PC-9 (cell line): ENCODE data around the gene JTB. TPM values are rescaled to one million over a fixed set of nuclear protein-coding genes. Genes with fewer than 3 reads are reported as not detected.

Experiments used
- BruUV-seq: library from RNA; stranded (reverse); fragments of 400-500 nt; replicated peaks from 2 replicates; lab custom pipeline; 2021; lab: Mats Ljungman, UMichigan
- CTCF ChIA-PET: fragments of 300-600 bp; sonication (Branson Sonifier 250); formaldehyde crosslinking; loops from one replicate; lab custom pipeline; 2022; ENCODE audit warnings: antibody characterized with exemption; lab: Charles Lee
- POLR2A ChIA-PET: fragments of 300-600 bp; sonication (Branson Sonifier 250); formaldehyde crosslinking; loops from one replicate; lab custom pipeline; 2022; ENCODE audit warnings: antibody characterized with exemption; ENCODE audit not compliant: unreplicated experiment; lab: Charles Lee
- DNase-seq, 2 experiments: peaks; one replicate each; pipeline versions ENCODE4 v3.0.0 to v3.0.0-alpha.2; 2015 to 2022; ENCODE audit warnings: mixed read lengths in 1 of 2
- H2AFZ ChIP-seq: fragments of 200-600 bp; sonication (generic); 2 replicates; pipeline ENCODE4 v1.8.1; 2017; ENCODE audit warnings: antibody characterized with exemption
- H3F3A ChIP-seq: fragments of 200-600 bp; sonication (generic); 2 replicates; pipeline ENCODE4 v1.8.1; 2017; ENCODE audit warnings: antibody characterized with exemption, mild to moderate bottlenecking, low read depth; ENCODE audit not compliant: insufficient read depth
- H3K27ac ChIP-seq: fragments of 200-600 bp; sonication (generic); 2 replicates; pipeline ENCODE4 v1.6.1; 2016; ENCODE audit warnings: mixed run types
- H3K27me3 ChIP-seq: fragments of 200-600 bp; sonication (generic); 2 replicates; pipeline ENCODE4 v1.6.1; 2016; ENCODE audit warnings: low read depth, mixed run types; ENCODE audit not compliant: insufficient read depth
- H3K36me3 ChIP-seq: fragments of 200-600 bp; sonication (generic); 2 replicates; pipeline ENCODE4 v1.6.1; 2016; ENCODE audit warnings: low read depth, mixed run types
- H3K4me1 ChIP-seq: fragments of 200-600 bp; sonication (generic); replicated peaks from 2 replicates; pipeline ENCODE4 v1.6.1; 2016; ENCODE audit warnings: mixed run types; ENCODE audit not compliant: insufficient read depth
- H3K4me2 ChIP-seq: fragments of 200-600 bp; sonication (generic); 2 replicates; pipeline ENCODE4 v1.6.1; 2017; ENCODE audit warnings: mixed run types
- H3K4me3 ChIP-seq: fragments of 200-600 bp; sonication (generic); 2 replicates; pipeline ENCODE4 v1.6.1; 2016; ENCODE audit warnings: mixed run types
- H3K79me2 ChIP-seq: fragments of 200-600 bp; sonication (generic); 2 replicates; pipeline ENCODE4 v1.6.1; 2017; ENCODE audit warnings: low read depth, mixed run types
- H3K9me2 ChIP-seq: fragments of 200-600 bp; sonication (generic); 2 replicates; pipeline ENCODE4 v1.8.1; 2017; ENCODE audit warnings: mild to moderate bottlenecking; ENCODE audit not compliant: insufficient read depth
- H3K9me3 ChIP-seq: fragments of 200-600 bp; sonication (generic); 2 replicates; pipeline ENCODE4 v1.8.1; 2016; ENCODE audit warnings: low read depth; ENCODE audit not compliant: insufficient read depth
- H4K20me1 ChIP-seq: fragments of 200-600 bp; sonication (generic); 2 replicates; pipeline ENCODE4 v1.8.1; 2017; ENCODE audit not compliant: insufficient read depth
- CTCF ChIP-seq: fragments of 200-600 bp; sonication (generic); conservative IDR thresholded peaks from 2 replicates; pipeline ENCODE4 v1.6.1; 2017; ENCODE audit warnings: mixed run types, antibody characterized with exemption, mild to moderate bottlenecking, moderate library complexity
- EZH2 ChIP-seq: fragments of 200-600 bp; sonication (generic); IDR thresholded peaks from 2 replicates; pipeline ENCODE4 v1.8.0; 2017; ENCODE audit warnings: antibody characterized with exemption, low read depth
- intact Hi-C: fragments of 100-400 bp; cut with micrococcal nuclease; formaldehyde crosslinking; loops from one replicate; pipeline ENCODE4 v1.10.0; 2022; ENCODE audit not compliant: unreplicated experiment
- total RNA-seq: library from RNA; stranded (reverse); gene quantifications from 2 replicates; pipeline ENCODE4 v1.2.3, GENCODE V29; 2021

JTB gene
- total RNA-seq, 1 experiment from 2014 or later = 106 TPM

GRCh38 chr1:153929426-153929825, 48.0 kb downstream of the JTB start:
- ChIA-PET POLR2A (no interaction called here), CTCF (interaction anchor here (0.5 to 0.7 kb wide), 2 partner anchors 86 to 154 kb away, joined by 3 to 4 read pairs; no protein-coding TSS in a partner anchor)
- no peak overlapping the region for H2AFZ ChIP-seq
- intact Hi-C loops = loop anchor here (10.0 kb wide), 1 partner anchor 125 kb away; no protein-coding TSS in a partner anchor
- peaks cover 4% of the 10 kb centered on the region for H3K4me1 ChIP-seq
- BruUV-seq = no TSS peak
- H3K4me2 ChIP-seq = no peak overlapping the region
- H3F3A ChIP-seq = peaks cover 4% of the 10 kb centered on the region; the same call in 1 of the 2 replicates
- no peak overlapping the region for H3K27ac ChIP-seq
- H3K36me3 ChIP-seq = no peaks in the 10 kb centered on the region
- no peaks in the 10 kb centered on the region for H3K79me2 ChIP-seq
- H3K9me2 ChIP-seq = no peaks in the 10 kb centered on the region
- H3K4me3 ChIP-seq = no peak overlapping the region
- no peaks in the 10 kb centered on the region for H3K9me3 ChIP-seq
- H4K20me1 ChIP-seq = no peaks in the 10 kb centered on the region
- no peaks in the 10 kb centered on the region for H3K27me3 ChIP-seq
- TF ChIP-seq CTCF = no peak
- TF ChIP-seq EZH2 = no peak
- no peak for DNase-seq

- H3K27ac ChIP-seq = no peak overlapping the region
- H3K79me2 ChIP-seq = no peaks in the 10 kb centered on the region
- TF ChIP-seq CTCF (no peak), EZH2 (no peak)
- H3K4me1 ChIP-seq = peaks cover 9% of the 10 kb centered on the region
- H3K27me3 ChIP-seq = no peaks in the 10 kb centered on the region
- H2AFZ ChIP-seq = no peak overlapping the region
- H3K36me3 ChIP-seq = no peaks in the 10 kb centered on the region
- ChIA-PET POLR2A (no interaction called here), CTCF (no interaction called here)
- H3K9me2 ChIP-seq = no peaks in the 10 kb centered on the region
- peaks cover 10% of the 10 kb centered on the region; the same call in 1 of the 2 replicates for H3F3A ChIP-seq
- H3K9me3 ChIP-seq = no peaks in the 10 kb centered on the region
- H3K4me3 ChIP-seq = no peak overlapping the region
- no peak for DNase-seq
- no TSS peak for BruUV-seq
- H4K20me1 ChIP-seq = no peaks in the 10 kb centered on the region
- H3K4me2 ChIP-seq = no peak overlapping the region
- intact Hi-C loops = loop anchor here (10.0 kb wide), 1 partner anchor 124 kb away; no protein-coding TSS in a partner anchor
Observed at GRCh38 chr1:153928791-153929341, 48.6 kb downstream of the JTB start.

- CTCF ChIA-PET = no interaction called here
Observed at GRCh38 chr1:153928245-153928644, 49.2 kb downstream of the JTB start.

More at GRCh38 chr1:153928245-153928644, 49.2 kb downstream of the JTB start:
- Histone ChIP-seq H2AFZ (no peak overlapping the region), H3K4me2 (no peak overlapping the region), H3K4me1 (peaks cover 12% of the 10 kb centered on the region), H3F3A (peaks cover 16% of the 10 kb centered on the region; the same call in 1 of the 2 replicates), H3K36me3 (no peaks in the 10 kb centered on the region), H3K9me2 (no peaks in the 10 kb centered on the region), H3K4me3 (no peak overlapping the region), H3K79me2 (no peaks in the 10 kb centered on the region), H3K9me3 (no peaks in the 10 kb centered on the region), H3K27ac (no peak overlapping the region), H3K27me3 (no peaks in the 10 kb centered on the region), H4K20me1 (no peaks in the 10 kb centered on the region)
- intact Hi-C loops = loop anchor here (10.0 kb wide), 1 partner anchor 123 kb away; no protein-coding TSS in a partner anchor
- DNase-seq = no peak
- BruUV-seq = no TSS peak
- POLR2A ChIA-PET = no interaction called here
- TF ChIP-seq EZH2 (no peak), CTCF (no peak)
